ENCODE measurements around the gene OSBP. TPM values are rescaled to one million over a fixed set of nuclear protein-coding genes. Genes with fewer than 3 reads are reported as not detected.

OSBP gene
- total RNA-seq, 1 experiment from 2014 or later = 35.3 TPM

GRCh38 chr11:59578369-59578768 lies 37.2 kb downstream of the OSBP start:
- POLR2A ChIA-PET = no interaction called here
- in situ Hi-C loops (cut with HindIII; ENCODE audit: low pct_unique_long_range_greater_than_20kb, low sequenced_read_pairs) (no loop called here), intact Hi-C loops (cut with micrococcal nuclease; ENCODE audit: unreplicated experiment) (no loop called here)
- Histone ChIP-seq H3K4me3 (ENCODE audit: low read depth in 2 of 2, low read length in 2 of 2) (no peak overlapping the region), H3K27me3 (ENCODE audit: control insufficient read depth, insufficient read depth, low read length) (no peaks in the 10 kb centered on the region), H3K36me3 (ENCODE audit: control insufficient read depth, insufficient read depth, low read length) (peaks cover 11% of the 10 kb centered on the region; the same call in 1 of the 2 replicates), H3K4me1 (ENCODE audit: control insufficient read depth, insufficient read depth, low read length) (no peaks in the 10 kb centered on the region), H3K9me3 (ENCODE audit: control insufficient read depth, insufficient read depth, low read depth, low read length) (no peaks in the 10 kb centered on the region), H3K27ac (ENCODE audit: low read length) (no peak overlapping the region)
- TF ChIP-seq REST (IDR thresholded peaks at IDR 0.05; ENCODE audit: insufficient read depth in 1 of 2, low read depth in 2 of 2, low read length in 1 of 2) (no peak), SIN3A (IDR thresholded peaks at IDR 0.05; ENCODE audit: borderline replicate concordance, insufficient read depth, low read depth, low read length) (no peak)
- CTCF ChIA-PET = no interaction called here
- DNase-seq (ENCODE audit: low read depth, low spot score) = no peak
- no peak for ATAC-seq
- BruUV-seq (replicated peaks) = no TSS peak

GRCh38 chr11:59575505-59575904 lies 40.1 kb downstream of the OSBP start:
- Histone ChIP-seq H3K4me1 (ENCODE audit: control insufficient read depth, insufficient read depth, low read length) (no peaks in the 10 kb centered on the region), H3K4me3 (ENCODE audit: low read depth in 2 of 2, low read length in 2 of 2) (no peak overlapping the region), H3K9me3 (ENCODE audit: control insufficient read depth, insufficient read depth, low read depth, low read length) (no peaks in the 10 kb centered on the region), H3K27ac (ENCODE audit: low read length) (no peak overlapping the region), H3K27me3 (ENCODE audit: control insufficient read depth, insufficient read depth, low read length) (no peaks in the 10 kb centered on the region), H3K36me3 (ENCODE audit: control insufficient read depth, insufficient read depth, low read length) (peaks cover 9% of the 10 kb centered on the region; the same call in 1 of the 2 replicates)
- ATAC-seq (no peak), DNase-seq (ENCODE audit: low read depth, low spot score) (no peak)
- ChIA-PET POLR2A (no interaction called here), CTCF (no interaction called here)
- in situ Hi-C loops (cut with HindIII; ENCODE audit: low pct_unique_long_range_greater_than_20kb, low sequenced_read_pairs) (no loop called here), intact Hi-C loops (cut with micrococcal nuclease; ENCODE audit: unreplicated experiment) (no loop called here)
- no peak for TF ChIP-seq TCF7L2 (IDR thresholded peaks at IDR 0.05; ENCODE audit: low read depth, low read length)
- TF ChIP-seq CTCF (IDR thresholded peaks at IDR 0.05) = no peak
- TF ChIP-seq REST (IDR thresholded peaks at IDR 0.05; ENCODE audit: insufficient read depth in 1 of 2, low read depth in 2 of 2, low read length in 1 of 2) = no peak
- no peak for TF ChIP-seq POLR2AphosphoS5 (IDR thresholded peaks at IDR 0.05; ENCODE audit: low read depth, low read length)
- TF ChIP-seq SIN3A (IDR thresholded peaks at IDR 0.05; ENCODE audit: borderline replicate concordance, insufficient read depth, low read depth, low read length) = no peak
- BruUV-seq (replicated peaks) = no TSS peak

All from Panc1 (cell line).